Endothelial cell (in vitro differentiated cells): Measurements from ENCODE around the gene KCNMA1. TPM values are rescaled to one million over a fixed set of nuclear protein-coding genes. Genes with fewer than 3 reads are reported as not detected.

ENCODE experiments used
- DNase-seq: peaks from one replicate; pipeline ENCODE4 v3.0.0; 2021; ENCODE audit warnings: low spot score
- H3K27ac Mint-ChIP-seq: one replicate; pipeline ENCODE4 v1.8.0; 2021; ENCODE audit warnings: mixed read lengths, inconsistent platforms; ENCODE audit not compliant: unreplicated experiment
- H3K27me3 Mint-ChIP-seq: one replicate; pipeline ENCODE4 v1.8.0; 2021; ENCODE audit warnings: mild to moderate bottlenecking, moderate library complexity, mixed read lengths, inconsistent platforms; ENCODE audit not compliant: unreplicated experiment
- H3K36me3 Mint-ChIP-seq: one replicate; pipeline ENCODE4 v1.8.0; 2021; ENCODE audit warnings: mild to moderate bottlenecking, low read depth, mixed read lengths, inconsistent platforms; ENCODE audit not compliant: unreplicated experiment
- H3K4me1 Mint-ChIP-seq: one replicate; pipeline ENCODE4 v1.8.0; 2021; ENCODE audit warnings: mild to moderate bottlenecking, mixed read lengths, inconsistent platforms; ENCODE audit not compliant: unreplicated experiment
- H3K4me3 Mint-ChIP-seq: one replicate; pipeline ENCODE4 v1.8.0; 2021; ENCODE audit warnings: mild to moderate bottlenecking, mixed read lengths, inconsistent platforms; ENCODE audit not compliant: unreplicated experiment
- H3K9me3 Mint-ChIP-seq: one replicate; pipeline ENCODE4 v1.8.0; 2021; ENCODE audit warnings: mixed read lengths, inconsistent platforms; ENCODE audit not compliant: unreplicated experiment
- total RNA-seq: library from RNA; stranded (reverse); fragmentation: NEBNext Ultra II Directional; extraction: Animal tissue kit (Norgen Biotek cat#: 25700); gene quantifications from one replicate; pipeline ENCODE4 v1.2.1, GENCODE V29; 2021; ENCODE audit not compliant: unreplicated experiment
- TF ChIP-seq, protein P1 (sequence below): fragments of 200-600 bp; sonication (generic); IDR thresholded peaks from one replicate; pipeline ENCODE4 v1.5.0; 2021; ENCODE audit warnings: antibody characterized with exemption; ENCODE audit not compliant: unreplicated experiment

KCNMA1 gene
- total RNA-seq, 1 donor from 2014 or later: 5.1 TPM

DNA sequence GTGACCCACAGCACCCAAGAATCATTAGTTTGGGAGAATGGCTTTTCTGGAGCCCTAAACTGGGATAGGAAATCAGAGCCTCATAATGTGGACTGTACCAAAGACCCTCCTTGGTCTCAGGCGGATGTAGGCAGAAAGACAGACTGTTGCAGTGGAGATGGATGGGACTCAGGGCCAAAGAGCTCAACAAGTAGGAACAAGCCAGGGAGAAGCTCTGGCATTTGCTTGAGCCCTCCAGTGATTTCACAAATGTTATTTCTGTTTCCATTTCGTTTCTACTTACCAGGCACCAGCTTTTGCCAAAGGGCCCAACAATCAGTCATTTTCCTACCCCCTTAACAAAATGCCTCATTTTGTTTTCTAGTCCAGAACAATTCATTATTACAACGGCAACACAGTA is 762.7 kb downstream of the KCNMA1 start:
- TF ChIP-seq, protein P1, sequence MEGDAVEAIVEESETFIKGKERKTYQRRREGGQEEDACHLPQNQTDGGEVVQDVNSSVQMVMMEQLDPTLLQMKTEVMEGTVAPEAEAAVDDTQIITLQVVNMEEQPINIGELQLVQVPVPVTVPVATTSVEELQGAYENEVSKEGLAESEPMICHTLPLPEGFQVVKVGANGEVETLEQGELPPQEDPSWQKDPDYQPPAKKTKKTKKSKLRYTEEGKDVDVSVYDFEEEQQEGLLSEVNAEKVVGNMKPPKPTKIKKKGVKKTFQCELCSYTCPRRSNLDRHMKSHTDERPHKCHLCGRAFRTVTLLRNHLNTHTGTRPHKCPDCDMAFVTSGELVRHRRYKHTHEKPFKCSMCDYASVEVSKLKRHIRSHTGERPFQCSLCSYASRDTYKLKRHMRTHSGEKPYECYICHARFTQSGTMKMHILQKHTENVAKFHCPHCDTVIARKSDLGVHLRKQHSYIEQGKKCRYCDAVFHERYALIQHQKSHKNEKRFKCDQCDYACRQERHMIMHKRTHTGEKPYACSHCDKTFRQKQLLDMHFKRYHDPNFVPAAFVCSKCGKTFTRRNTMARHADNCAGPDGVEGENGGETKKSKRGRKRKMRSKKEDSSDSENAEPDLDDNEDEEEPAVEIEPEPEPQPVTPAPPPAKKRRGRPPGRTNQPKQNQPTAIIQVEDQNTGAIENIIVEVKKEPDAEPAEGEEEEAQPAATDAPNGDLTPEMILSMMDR: no peak
- DNase-seq: no peak
- no peaks in the 10 kb centered on the region for H3K36me3 Mint-ChIP-seq
- no peaks in the 10 kb centered on the region for H3K9me3 Mint-ChIP-seq
- H3K4me3 Mint-ChIP-seq: no peak overlapping the region
- no peaks in the 10 kb centered on the region for H3K27me3 Mint-ChIP-seq
- H3K4me1 Mint-ChIP-seq: peaks cover 5% of the 10 kb centered on the region
- no peak overlapping the region for H3K27ac Mint-ChIP-seq

DNA sequence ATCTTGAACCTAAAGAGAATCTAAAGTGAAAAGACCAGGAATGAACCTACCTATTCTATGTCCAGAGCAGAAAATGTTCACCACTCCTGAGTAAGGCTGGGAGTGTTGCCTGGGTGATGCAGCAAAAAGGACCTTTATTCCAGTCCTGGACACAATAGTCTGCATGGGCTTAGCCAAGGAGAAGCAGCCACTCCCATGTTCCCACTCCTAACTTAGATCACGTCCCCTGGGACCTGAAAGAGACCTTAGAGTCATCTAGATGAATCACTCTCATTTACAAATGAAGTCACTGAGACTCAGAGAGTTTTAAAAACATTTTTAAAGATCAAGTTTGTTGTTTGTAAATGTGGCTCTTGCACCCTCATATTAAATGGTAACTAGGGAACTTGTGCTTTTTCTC is 763.4 kb downstream of the KCNMA1 start:
- Mint-ChIP-seq H3K4me1 (peaks cover 5% of the 10 kb centered on the region), H3K27ac (no peak overlapping the region), H3K9me3 (no peaks in the 10 kb centered on the region), H3K4me3 (no peak overlapping the region), H3K36me3 (no peaks in the 10 kb centered on the region), H3K27me3 (no peaks in the 10 kb centered on the region)
- no peak for DNase-seq
- TF ChIP-seq, protein P1: no peak

DNA sequence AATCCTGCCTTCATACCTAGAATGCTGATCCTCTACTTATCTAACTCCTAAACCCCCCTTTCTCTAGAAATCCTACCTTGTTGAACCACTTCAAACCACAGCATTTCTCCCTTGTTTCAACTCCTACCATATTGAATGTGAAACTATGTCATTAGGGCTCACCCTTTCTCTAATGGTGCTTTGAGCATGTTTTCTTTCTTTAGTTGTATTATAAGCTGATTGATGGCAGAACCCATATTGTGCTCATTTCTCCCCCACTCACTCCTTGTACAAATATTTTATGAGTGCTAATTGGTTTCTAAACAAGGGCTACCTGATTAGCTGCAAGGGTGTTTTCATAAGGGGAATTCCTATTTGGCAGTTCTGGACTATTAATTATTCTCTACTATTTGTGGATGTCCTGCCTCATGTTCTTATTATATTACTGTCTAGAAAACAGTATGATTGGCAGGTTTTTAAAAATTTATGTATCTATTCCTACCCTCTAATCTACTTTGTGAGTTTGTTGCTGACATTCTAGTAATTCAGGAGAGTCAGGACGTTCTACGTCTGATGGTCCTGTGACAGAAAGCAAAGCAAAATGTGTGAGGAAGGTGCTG is 765.8 kb downstream of the KCNMA1 start:
- Mint-ChIP-seq H3K4me1 (peaks cover 5% of the 10 kb centered on the region), H3K27ac (no peak overlapping the region), H3K9me3 (no peaks in the 10 kb centered on the region), H3K4me3 (no peak overlapping the region), H3K36me3 (no peaks in the 10 kb centered on the region), H3K27me3 (no peaks in the 10 kb centered on the region)
- no peak for DNase-seq
- TF ChIP-seq, protein P1: no peak

DNA sequence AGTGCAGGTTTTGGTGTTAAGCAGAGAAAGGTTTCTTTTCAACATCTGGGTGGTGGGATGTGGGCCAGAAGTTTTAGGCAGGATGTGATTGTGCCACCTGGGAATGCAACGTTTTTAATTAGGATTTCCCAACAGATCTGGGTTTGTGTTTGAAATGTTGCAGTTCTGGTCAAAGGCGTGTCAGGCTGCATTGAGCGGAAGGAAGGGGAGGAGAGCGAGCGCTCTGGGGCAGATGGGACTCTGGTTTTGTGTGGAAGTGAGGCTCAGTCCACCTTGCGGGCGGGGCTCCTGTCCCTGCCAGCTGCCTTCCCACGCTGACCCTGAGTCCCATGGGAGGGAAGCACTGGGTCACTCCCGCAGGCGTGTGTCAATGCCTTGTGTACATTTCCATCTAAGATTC is 767.7 kb downstream of the KCNMA1 start:
- Mint-ChIP-seq H3K27ac (no peak overlapping the region), H3K36me3 (no peaks in the 10 kb centered on the region), H3K9me3 (no peaks in the 10 kb centered on the region), H3K4me1 (peaks cover 5% of the 10 kb centered on the region), H3K27me3 (no peaks in the 10 kb centered on the region), H3K4me3 (no peak overlapping the region)
- DNase-seq: no peak
- TF ChIP-seq, protein P1: no peak

DNA sequence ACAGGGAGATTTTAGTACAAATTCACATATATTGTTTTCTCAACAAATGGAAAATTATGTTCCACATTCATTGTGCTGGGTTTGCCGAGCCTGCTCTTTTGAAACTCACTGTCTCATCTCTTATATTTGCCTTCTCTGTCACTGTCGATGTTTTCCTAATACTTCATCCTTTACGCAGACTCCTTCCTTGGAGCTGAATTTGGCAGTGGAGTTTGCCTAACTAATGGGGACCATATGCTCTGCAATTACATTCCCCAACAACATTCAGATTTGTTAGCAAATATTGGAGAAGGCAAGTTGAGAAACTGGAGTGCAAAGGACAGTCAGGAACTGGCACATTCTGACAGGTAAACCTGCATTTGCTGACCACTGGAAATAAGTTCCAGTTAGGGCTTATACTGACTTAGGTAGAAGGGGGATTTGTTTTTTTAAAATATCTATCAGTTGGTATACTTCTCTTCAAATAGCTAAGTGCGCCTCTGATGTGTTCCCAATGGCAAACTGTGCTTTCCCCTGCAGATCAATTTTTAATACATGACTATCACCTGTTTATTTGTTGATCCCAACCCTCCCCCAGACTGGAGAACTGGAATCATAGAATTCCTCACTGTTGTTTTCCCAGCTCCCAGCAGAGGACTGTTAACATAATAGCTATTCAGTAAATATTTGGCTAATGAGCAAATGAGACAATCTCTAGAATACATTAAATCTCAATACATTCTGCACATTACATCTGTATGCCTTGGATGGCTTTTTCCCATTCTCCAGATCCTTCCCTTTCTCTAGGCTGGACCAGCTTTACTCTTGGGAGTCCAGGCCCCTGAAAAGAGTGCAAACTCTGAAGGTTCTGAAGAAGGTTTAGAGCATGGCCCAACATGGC is 769.3 kb downstream of the KCNMA1 start:
- no peaks in the 10 kb centered on the region for H3K36me3 Mint-ChIP-seq
- TF ChIP-seq, protein P1: no peak
- no peaks in the 10 kb centered on the region for H3K9me3 Mint-ChIP-seq
- DNase-seq: no peak
- H3K4me3 Mint-ChIP-seq: no peak overlapping the region
- no peak overlapping the region for H3K27ac Mint-ChIP-seq
- H3K4me1 Mint-ChIP-seq: no peaks in the 10 kb centered on the region
- H3K27me3 Mint-ChIP-seq: no peaks in the 10 kb centered on the region
